H1 (cell line): ENCODE results near the gene CACNG7. TPM values are rescaled to one million over a fixed set of nuclear protein-coding genes. Genes with fewer than 3 reads are reported as not detected.

Experiments used
- CTCF ChIA-PET: fragments of 300-600 bp; sonication (Branson Sonifier 250); formaldehyde crosslinking; loops from one replicate; lab custom pipeline; 2021; ENCODE audit not compliant: partially characterized antibody; lab: Charles Lee
- POLR2A ChIA-PET: fragments of 300-600 bp; sonication (Branson Sonifier 250); formaldehyde crosslinking; loops from one replicate; lab custom pipeline; 2021; ENCODE audit warnings: inconsistent platforms; ENCODE audit not compliant: partially characterized antibody; lab: Charles Lee
- DNase-seq, 2 experiments: peaks; one replicate each; pipeline versions ENCODE4 v3.0.0 to v3.0.0-alpha.2; 2010 to 2022; ENCODE audit warnings: low spot score in 2 of 2, low read depth in 1 of 2, mixed read lengths in 1 of 2
- FAIRE-seq: peaks from 2 replicates; lab custom pipeline; 2011; peaks lifted over from hg19 to GRCh38; lab: Jason Lieb, UNC
- H2AFZ ChIP-seq: 2 replicates; pipeline ENCODE4 v1.8.1; 2012; ENCODE audit warnings: low read length, inconsistent platforms
- H2AK5ac ChIP-seq: 2 replicates; pipeline ENCODE4 v1.6.1; 2013; ENCODE audit warnings: low read depth, low read length
- H2BK120ac ChIP-seq: replicated peaks from 2 replicates; pipeline ENCODE3; 2013; ENCODE audit warnings: low read depth, low read length, inconsistent platforms
- H2BK12ac ChIP-seq: 2 replicates; pipeline ENCODE4 v1.6.1; 2013; ENCODE audit warnings: low read depth, low read length
- H2BK15ac ChIP-seq: 2 replicates; pipeline ENCODE4 v1.6.1; 2013; ENCODE audit warnings: low read length
- H2BK20ac ChIP-seq: 2 replicates; pipeline ENCODE4 v1.6.1; 2013; ENCODE audit warnings: low read length
- H2BK5ac ChIP-seq: 2 replicates; pipeline ENCODE4 v1.6.1; 2013; ENCODE audit warnings: low read depth, low read length
- H3K14ac ChIP-seq: 2 replicates; pipeline ENCODE4 v1.6.1; 2013; ENCODE audit warnings: inconsistent platforms; ENCODE audit not compliant: insufficient read length
- H3K18ac ChIP-seq: 2 replicates; pipeline ENCODE4 v1.6.1; 2013; ENCODE audit warnings: low read length; ENCODE audit errors: extremely low read depth
- H3K23ac ChIP-seq: 2 replicates; pipeline ENCODE4 v1.6.1; 2013; ENCODE audit warnings: inconsistent platforms; ENCODE audit not compliant: insufficient read length
- H3K23me2 ChIP-seq: 2 replicates; pipeline ENCODE4 v1.6.1; 2013; ENCODE audit warnings: low read depth, low read length
- H3K27ac ChIP-seq: 2 replicates; pipeline ENCODE4 v1.6.1; 2011; ENCODE audit warnings: low read depth, low read length, inconsistent platforms
- H3K27me3 ChIP-seq, 4 experiments: replicated peaks in 1 of 4; 1 replicate in 1 of 4; 2 replicates in 3 of 4; pipeline versions ENCODE4 v1.6.1 to v1.8.1; 2011 to 2013; ENCODE audit warnings: low read length in 3 of 4, mild to moderate bottlenecking in 3 of 4, inconsistent platforms in 2 of 4, mixed read lengths in 2 of 4, moderate library complexity in 1 of 4; ENCODE audit not compliant: control insufficient read depth in 3 of 4, insufficient read depth in 3 of 4; ENCODE audit errors: extremely low read depth in 1 of 4
- H3K36me3 ChIP-seq, 4 experiments: 2 replicates each; pipeline versions ENCODE4 v1.6.1 to v1.8.1; 2011 to 2013; ENCODE audit warnings: mild to moderate bottlenecking in 4 of 4, low read length in 3 of 4, moderate library complexity in 2 of 4, control low read depth in 1 of 4, inconsistent platforms in 1 of 4; ENCODE audit not compliant: insufficient read depth in 4 of 4, control insufficient read depth in 2 of 4
- H3K4ac ChIP-seq: replicated peaks from 2 replicates; pipeline ENCODE3; 2013; ENCODE audit warnings: low read length, low read depth, mixed read lengths, inconsistent platforms; ENCODE audit not compliant: insufficient read length
- H3K4me1 ChIP-seq, 4 experiments: replicated peaks in 1 of 4; 1 replicate in 1 of 4; 2 replicates in 3 of 4; pipeline versions ENCODE4 v1.6.1 to v1.8.1; 2011 to 2013; ENCODE audit warnings: low read length in 3 of 4, inconsistent platforms in 2 of 4, mixed read lengths in 1 of 4; ENCODE audit not compliant: insufficient read depth in 4 of 4, control insufficient read depth in 3 of 4
- H3K4me2 ChIP-seq, 2 experiments: 2 replicates each; pipeline versions ENCODE4 v1.6.1 to v1.8.1; 2011 to 2013; ENCODE audit warnings: low read depth in 2 of 2, low read length in 2 of 2, control low read depth in 1 of 2, inconsistent platforms in 1 of 2, mild to moderate bottlenecking in 1 of 2; ENCODE audit not compliant: insufficient read depth in 1 of 2
- H3K4me3 ChIP-seq, 4 experiments: fragments of 200-600, 300-600 bp in 1 of 4; sonication (generic), shearing (Covaris generic), sonication (Bioruptor Twin) in 1 of 4; 2 replicates each; pipeline versions ENCODE4 v1.5.1 to v1.8.1; 2011 to 2016; ENCODE audit warnings: low read length in 4 of 4, low read depth in 3 of 4, control low read depth in 2 of 4, inconsistent platforms in 2 of 4, mild to moderate bottlenecking in 2 of 4, mixed read lengths in 1 of 4, moderate library complexity in 1 of 4; ENCODE audit not compliant: insufficient read depth in 2 of 4; ENCODE audit errors: extremely low read depth in 1 of 4
- H3K56ac ChIP-seq: replicated peaks from 2 replicates; pipeline ENCODE3; 2013; ENCODE audit warnings: low read depth, mild to moderate bottlenecking, mixed read lengths, low read length, inconsistent platforms; ENCODE audit not compliant: insufficient read length
- H3K79me1 ChIP-seq: 2 replicates; pipeline ENCODE4 v1.6.1; 2013; ENCODE audit warnings: low read depth, low read length, control low read depth
- H3K79me2 ChIP-seq, 2 experiments: 2 replicates each; pipeline versions ENCODE4 v1.6.1 to v1.8.1; 2012 to 2013; ENCODE audit warnings: low read length in 2 of 2, mild to moderate bottlenecking in 2 of 2, inconsistent platforms in 1 of 2; ENCODE audit not compliant: insufficient read depth in 2 of 2, control insufficient read depth in 1 of 2
- H3K9ac ChIP-seq, 4 experiments: replicated peaks in 1 of 4; 1 replicate in 1 of 4; 2 replicates in 3 of 4; pipeline versions ENCODE4 v1.6.1 to v1.8.1; 2011 to 2013; ENCODE audit warnings: low read depth in 3 of 4, low read length in 3 of 4, control low read depth in 2 of 4, mild to moderate bottlenecking in 2 of 4, moderate library complexity in 2 of 4, inconsistent platforms in 1 of 4; ENCODE audit errors: extremely low read depth in 1 of 4
- H3K9me3 ChIP-seq, 2 experiments: 2 replicates each; pipeline versions ENCODE4 v1.6.1 to v1.8.1; 2012 to 2013; ENCODE audit warnings: mild to moderate bottlenecking in 2 of 2, moderate library complexity in 2 of 2, control low read depth in 1 of 2, inconsistent platforms in 1 of 2, low read depth in 1 of 2, low read length in 1 of 2, mixed read lengths in 1 of 2; ENCODE audit not compliant: insufficient read depth in 2 of 2
- H4K20me1 ChIP-seq, 2 experiments: replicated peaks in 1 of 2; 2 replicates each; pipeline versions ENCODE3 to v1.8.1; 2011 to 2013; ENCODE audit warnings: inconsistent platforms in 2 of 2, low read length in 2 of 2, mild to moderate bottlenecking in 1 of 2; ENCODE audit not compliant: insufficient read depth in 2 of 2, control insufficient read depth in 1 of 2
- H4K5ac ChIP-seq: 2 replicates; pipeline ENCODE4 v1.6.1; 2013; ENCODE audit warnings: low read length, low read depth, mixed read lengths, inconsistent platforms; ENCODE audit not compliant: insufficient read length
- H4K8ac ChIP-seq: 2 replicates; pipeline ENCODE4 v1.8.0; 2013; ENCODE audit warnings: mild to moderate bottlenecking, moderate library complexity, low read length, inconsistent platforms; ENCODE audit not compliant: insufficient read depth; ENCODE audit errors: extremely low read depth
- H4K91ac ChIP-seq: replicated peaks from 2 replicates; pipeline ENCODE3; 2013; ENCODE audit warnings: low read length, mixed read lengths, inconsistent platforms; ENCODE audit not compliant: insufficient read length
- ATF3 ChIP-seq: IDR thresholded peaks from 2 replicates; pipeline ENCODE4 v1.6.1; 2011; ENCODE audit warnings: low read depth, mild to moderate bottlenecking, low read length; ENCODE audit not compliant: insufficient read depth
- CBX8 ChIP-seq: fragments of 300-800, 300-1000 bp; sonication (generic); IDR thresholded peaks from 2 replicates; pipeline ENCODE4 v1.7.1; 2016; ENCODE audit warnings: low read depth, low read length, borderline replicate concordance
- EP300 ChIP-seq, 2 experiments: IDR thresholded peaks; 1 replicate in 1 of 2; 2 replicates in 1 of 2; pipeline ENCODE4 v1.6.1; 2011 to 2012; ENCODE audit warnings: low read depth in 2 of 2, low read length in 2 of 2, mild to moderate bottlenecking in 2 of 2, borderline replicate concordance in 1 of 2, inconsistent platforms in 1 of 2, moderate library complexity in 1 of 2
- FOSL1 ChIP-seq: IDR thresholded peaks from 2 replicates; pipeline ENCODE4 v1.6.1; 2011; ENCODE audit warnings: mild to moderate bottlenecking, low read depth, low read length, moderate library complexity; ENCODE audit not compliant: insufficient read depth
- MAFK ChIP-seq: IDR thresholded peaks from 2 replicates; pipeline ENCODE4 v1.6.1; 2012; ENCODE audit warnings: low read depth, mild to moderate bottlenecking, improper control_type of control experiment, low read length
- MAX ChIP-seq: IDR thresholded peaks from 2 replicates; pipeline ENCODE4 v1.6.1; 2012; ENCODE audit warnings: inconsistent platforms
- RAD21 ChIP-seq, 2 experiments: IDR thresholded peaks in 1 of 2; conservative IDR thresholded peaks in 1 of 2; 2 replicates each; pipeline ENCODE4 v1.6.1; 2011; ENCODE audit warnings: low read depth in 2 of 2, low read length in 2 of 2, improper control_type of control experiment in 1 of 2, inconsistent platforms in 1 of 2, mild to moderate bottlenecking in 1 of 2, moderate library complexity in 1 of 2
- RBBP5 ChIP-seq: IDR thresholded peaks from 2 replicates; pipeline ENCODE4 v1.7.1; 2012; ENCODE audit warnings: low read depth, mild to moderate bottlenecking, inconsistent platforms, low read length, moderate library complexity, borderline replicate concordance
- SIRT6 ChIP-seq: IDR thresholded peaks from one replicate; pipeline ENCODE4 v1.7.1; 2012; ENCODE audit warnings: low read length, inconsistent platforms
- SP2 ChIP-seq: IDR thresholded peaks from 2 replicates; pipeline ENCODE4 v1.6.1; 2012; ENCODE audit warnings: mild to moderate bottlenecking, low read length, inconsistent platforms
- SRF ChIP-seq: IDR thresholded peaks from 2 replicates; pipeline ENCODE4 v1.6.1; 2011; ENCODE audit warnings: mild to moderate bottlenecking, low read depth, low read length, moderate library complexity
- SUZ12 ChIP-seq: fragments of 200-600 bp; sonication (generic); IDR thresholded peaks from 2 replicates; pipeline ENCODE4 v1.6.1; 2012; ENCODE audit warnings: mild to moderate bottlenecking, inconsistent platforms, low read length, moderate library complexity, mixed read lengths
- WGBS, 2 experiments: shearing (Covaris generic) in 1 of 2; methylation state at CpG; one replicate each; pipeline versions ENCODE4 v1.1.6 to v1.1.7; 2013 to 2015; ENCODE audit warnings: low lambda C conversion rate in 2 of 2, mixed read lengths in 2 of 2, inconsistent platforms in 1 of 2, low coverage in 1 of 2, missing lambda C conversion rate in 1 of 2; ENCODE audit not compliant: insufficient replicate concordance in 2 of 2, insufficient coverage in 1 of 2, insufficient read length in 1 of 2; ENCODE audit errors: extremely low coverage in 1 of 2, missing lambda C conversion rate in 1 of 2; 5-methylcytosine and 5-hydroxymethylcytosine counted together
- polyA plus RNA-seq, 7 experiments: library from polyadenylated mRNA; depleted of rRNA in 3 of 7; stranded (reverse) in 5 of 7; unstranded in 2 of 7; fragments of >200 nt in 5 of 7; fragments of 200-250 nt in 2 of 7; gene quantifications; 1 replicate in 5 of 7; 2 replicates in 1 of 7; 4 replicates in 1 of 7; pipeline versions ENCODE4 v1.2.1 to v1.2.3, GENCODE V29; 2011 to 2013; ENCODE audit warnings: missing spikeins in 2 of 7, mixed read lengths in 2 of 7
- total RNA-seq: library from RNA; stranded (reverse); fragmentation: NEBNext Ultra II Directional; extraction: Animal tissue kit (Norgen Biotek cat#: 25700); gene quantifications from 2 replicates; pipeline ENCODE4 v1.2.1, GENCODE V29; 2021

The CACNG7 gene
- total and polyA plus RNA-seq, 2 of the 8 experiments (the other 6 are each of a cell fraction or from before 2014, with no cell fraction given), result 28.9 to 69.8 TPM

- FAIRE-seq (no peak), DNase-seq (no peak)
- Histone ChIP-seq H2BK15ac (no peak overlapping the region), H3K36me3 (no peaks in the 10 kb centered on the region; a peak in 2 of 8 replicates), H4K8ac (peak overlapping the region; percentile 96; the same call in 1 of the 2 replicates), H3K56ac (peak overlapping the region; percentile 79), H3K23me2 (peaks cover 16% of the 10 kb centered on the region; the same call in 1 of the 2 replicates), H3K4me3 (peak overlapping the region; percentile 49 to 76 (median 62)), H3K23ac (no peak overlapping the region), H3K79me1 (peaks cover 6% of the 10 kb centered on the region; the same call in 1 of the 2 replicates), H3K4me2 (peak overlapping the region; percentile 69 to 87), H4K20me1 (peaks cover 4% of the 10 kb centered on the region in 2 experiments), H3K9me3 (no peaks in the 10 kb centered on the region), H3K27me3 (no peaks in the 10 kb centered on the region), H3K27ac (peak overlapping the region; percentile 96), H3K79me2 (peaks cover 0 to 15% of the 10 kb centered on the region in 2 experiments; a peak in 1 of 4 replicates), H3K4ac (no peak overlapping the region), H2BK12ac (peak overlapping the region; percentile 99), H2BK120ac (peak overlapping the region; percentile 80), H3K18ac (0 out of 2 replicates have a peak overlapping the region, but pooled peaks have one; percentile 99), H4K5ac (peak overlapping the region; percentile 78), H2BK5ac (peak overlapping the region; percentile 99), H2AK5ac (no peak overlapping the region; the same call in 1 of the 2 replicates), H2BK20ac (no peak overlapping the region), H3K9ac (peak overlapping the region; percentile 66 to 85 (median 84)), H4K91ac (peak overlapping the region; percentile 87), H3K14ac (no peak overlapping the region), H3K4me1 (peaks cover 0 to 13% (median 8%) of the 10 kb centered on the region in 4 experiments; a peak in 6 of 7 replicates), H2AFZ (no peak overlapping the region)
- CTCF ChIA-PET, result interaction anchor here (0.9 to 5.1 kb wide), 8 partner anchors 11 to 74 kb away, joined by 3 to 23 read pairs (median 6); no protein-coding TSS in a partner anchor
- POLR2A ChIA-PET, result interaction anchor here (0.8 to 7.1 kb wide), 20 partner anchors 11 to 228 kb away, joined by 3 to 137 read pairs (median 6); partner anchors contain the start of genes CACNG8 and PRKCG
- 5% methylated on average over 12 of the region's 14 CpGs; no CpG with 5 or more reads in 1 of the 2 experiments for WGBS, 2 experiments
- TF ChIP-seq RAD21 (IDR thresholded peaks at IDR 0.05 in 1 of 2, conservative IDR thresholded peaks at IDR 0.05 in 1 of 2; ENCODE audit: low read depth in 2 of 2, low read length in 2 of 2) (no peak), SP2 (no peak), SRF (no peak), CBX8 (no peak), MAFK (no peak), SUZ12 (no peak), MAX (no peak), FOSL1 (no peak), ATF3 (no peak), EP300 (IDR thresholded peaks at IDR 0.05; ENCODE audit: borderline replicate concordance in 1 of 2, low read depth in 2 of 2, low read length in 2 of 2) (no peak), RBBP5 (peak; percentile 74), SIRT6 (no peak)
Observed at GRCh38 chr19:53866865-53867224, 42.2 kb upstream of the CACNG7 start.
